OCI-LY7 (cell line): ENCODE data around the gene B3GAT3. TPM values are rescaled to one million over a fixed set of nuclear protein-coding genes. Genes with fewer than 3 reads are reported as not detected.

Source experiments
- BruUV-seq: library from RNA; stranded (reverse); fragments of 400-500 nt; replicated peaks from 2 replicates; lab custom pipeline; 2021; lab: Mats Ljungman, UMichigan
- CTCF ChIA-PET: fragments of 300-600 bp; sonication (Branson Sonifier 250); formaldehyde crosslinking; loops from one replicate; lab custom pipeline; 2022; ENCODE audit warnings: antibody characterized with exemption; ENCODE audit not compliant: unreplicated experiment; lab: Charles Lee
- POLR2A ChIA-PET: fragments of 300-600 bp; sonication (Branson Sonifier 250); formaldehyde crosslinking; loops from one replicate; lab custom pipeline; 2022; ENCODE audit warnings: antibody characterized with exemption; lab: Charles Lee
- DNase-seq: peaks from one replicate; pipeline ENCODE4 v3.0.0-alpha.2; 2015; ENCODE audit warnings: low spot score
- H2AFZ ChIP-seq: fragments of 200-600 bp; sonication (generic), shearing (Covaris generic); 2 replicates; pipeline ENCODE4 v1.6.1; 2014; ENCODE audit warnings: mild to moderate bottlenecking, antibody characterized with exemption, low read length, moderate library complexity
- H3K27ac ChIP-seq: fragments of 200-600 bp; sonication (generic); 2 replicates; pipeline ENCODE4 v1.5.1; 2014; ENCODE audit warnings: mixed run types, low read depth, mild to moderate bottlenecking, moderate library complexity, low read length, inconsistent platforms; ENCODE audit not compliant: poor library complexity, severe bottlenecking
- H3K36me3 ChIP-seq: fragments of 200-600 bp; sonication (generic); 2 replicates; pipeline ENCODE4 v1.6.1; 2014; ENCODE audit warnings: mild to moderate bottlenecking, antibody characterized with exemption, low read length, moderate library complexity, mixed read lengths; ENCODE audit not compliant: insufficient read depth
- H3K4me1 ChIP-seq: fragments of 200-600 bp; sonication (generic); 2 replicates; pipeline ENCODE4 v1.5.1; 2014; ENCODE audit warnings: mild to moderate bottlenecking, low read length; ENCODE audit not compliant: insufficient read depth, poor library complexity, severe bottlenecking
- H3K4me2 ChIP-seq: fragments of 200-600 bp; sonication (generic); 2 replicates; pipeline ENCODE4 v1.6.1; 2014; ENCODE audit warnings: mild to moderate bottlenecking, low read length
- H3K4me3 ChIP-seq: fragments of 200-600 bp; sonication (generic); 2 replicates; pipeline ENCODE4 v1.5.1; 2014; ENCODE audit warnings: mild to moderate bottlenecking, low read depth, low read length; ENCODE audit not compliant: poor library complexity, severe bottlenecking
- H3K79me2 ChIP-seq: fragments of 200-600 bp; sonication (generic); 2 replicates; pipeline ENCODE4 v1.6.1; 2016; ENCODE audit warnings: low read depth, mild to moderate bottlenecking, low read length, moderate library complexity, mixed read lengths; ENCODE audit not compliant: insufficient read depth
- H3K9me2 ChIP-seq: fragments of 200-600 bp; sonication (generic); 2 replicates; pipeline ENCODE4 v1.6.1; 2016; ENCODE audit warnings: mild to moderate bottlenecking, low read length, mixed read lengths; ENCODE audit not compliant: insufficient read depth
- H3K9me3 ChIP-seq: fragments of 200-600 bp; sonication (generic); 2 replicates; pipeline ENCODE4 v1.6.1; 2014; ENCODE audit warnings: mild to moderate bottlenecking, mixed run types, low read length, mixed read lengths
- H4K20me1 ChIP-seq: fragments of 200-600 bp; sonication (generic); 2 replicates; pipeline ENCODE4 v1.6.1; 2014; ENCODE audit warnings: mild to moderate bottlenecking, antibody characterized with exemption, low read length, moderate library complexity, mixed read lengths; ENCODE audit not compliant: insufficient read depth
- EZH2phosphoT487 ChIP-seq: fragments of 200-600 bp; sonication (generic); IDR thresholded peaks from 2 replicates; pipeline ENCODE4 v1.6.1; 2018; ENCODE audit warnings: low read depth, borderline replicate concordance, mild to moderate bottlenecking, mixed run types, antibody characterized with exemption, low read length, moderate library complexity, mixed read lengths
- intact Hi-C: fragments of 100-400 bp; cut with micrococcal nuclease; formaldehyde crosslinking; loops from one replicate; pipeline ENCODE4 v1.10.0; 2022; ENCODE audit not compliant: unreplicated experiment
- total RNA-seq, 2 experiments: library from RNA; depleted of rRNA in 1 of 2; stranded (reverse); fragments of >200 nt in 1 of 2; shearing (Covaris generic) in 1 of 2; gene quantifications; 2 replicates each; pipeline ENCODE4 v1.2.3, GENCODE V29; 2014 to 2022
- TF ChIP-seq, protein P1 (sequence below): fragments of 200-600 bp; sonication (generic); conservative IDR thresholded peaks from 2 replicates; pipeline ENCODE4 v1.5.1; 2014; ENCODE audit warnings: mild to moderate bottlenecking, antibody characterized with exemption, low read length, moderate library complexity, mixed read lengths

B3GAT3 gene
- total RNA-seq, 2 experiments from 2014 or later, result 71.3 to 74.3 TPM

DNA sequence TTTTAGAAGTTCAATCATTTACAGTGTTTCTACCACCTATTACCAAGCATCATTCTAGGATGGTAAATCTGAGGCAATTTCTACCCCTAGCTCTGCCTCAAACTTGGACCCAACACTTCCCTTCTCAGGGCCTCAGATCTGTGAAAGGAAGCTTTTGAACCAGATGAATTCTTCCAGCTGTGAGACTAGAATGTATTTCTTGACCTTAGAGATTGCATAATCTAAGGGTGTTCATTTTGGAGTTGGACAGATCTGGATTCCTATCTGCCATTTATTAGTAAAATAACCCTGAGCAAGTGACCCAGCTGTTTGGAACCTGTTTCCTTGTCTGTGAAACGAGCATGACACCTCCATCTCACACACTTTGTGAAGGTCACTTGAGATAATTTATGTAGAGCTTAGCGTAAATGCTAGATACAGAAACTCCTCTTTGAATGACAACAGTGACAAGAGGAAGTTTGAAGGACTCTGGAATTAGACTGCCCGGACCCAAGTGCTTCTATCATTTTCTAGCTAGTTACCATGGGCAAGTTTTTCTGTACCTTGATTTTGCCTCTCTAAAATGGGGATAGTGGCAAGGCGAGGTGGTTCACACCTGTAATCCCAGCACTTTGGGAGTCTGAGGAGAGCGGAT lies 35.1 kb upstream of the B3GAT3 start:
- intact Hi-C loops, result no loop called here
- no peak for TF ChIP-seq EZH2phosphoT487
- TF ChIP-seq, protein P1, sequence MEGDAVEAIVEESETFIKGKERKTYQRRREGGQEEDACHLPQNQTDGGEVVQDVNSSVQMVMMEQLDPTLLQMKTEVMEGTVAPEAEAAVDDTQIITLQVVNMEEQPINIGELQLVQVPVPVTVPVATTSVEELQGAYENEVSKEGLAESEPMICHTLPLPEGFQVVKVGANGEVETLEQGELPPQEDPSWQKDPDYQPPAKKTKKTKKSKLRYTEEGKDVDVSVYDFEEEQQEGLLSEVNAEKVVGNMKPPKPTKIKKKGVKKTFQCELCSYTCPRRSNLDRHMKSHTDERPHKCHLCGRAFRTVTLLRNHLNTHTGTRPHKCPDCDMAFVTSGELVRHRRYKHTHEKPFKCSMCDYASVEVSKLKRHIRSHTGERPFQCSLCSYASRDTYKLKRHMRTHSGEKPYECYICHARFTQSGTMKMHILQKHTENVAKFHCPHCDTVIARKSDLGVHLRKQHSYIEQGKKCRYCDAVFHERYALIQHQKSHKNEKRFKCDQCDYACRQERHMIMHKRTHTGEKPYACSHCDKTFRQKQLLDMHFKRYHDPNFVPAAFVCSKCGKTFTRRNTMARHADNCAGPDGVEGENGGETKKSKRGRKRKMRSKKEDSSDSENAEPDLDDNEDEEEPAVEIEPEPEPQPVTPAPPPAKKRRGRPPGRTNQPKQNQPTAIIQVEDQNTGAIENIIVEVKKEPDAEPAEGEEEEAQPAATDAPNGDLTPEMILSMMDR, result no peak
- no peaks in the 10 kb centered on the region for H3K9me3 ChIP-seq
- H4K20me1 ChIP-seq, result no peaks in the 10 kb centered on the region
- H2AFZ ChIP-seq, result no peak overlapping the region
- CTCF ChIA-PET, result no interaction called here
- peaks cover 12% of the 10 kb centered on the region for H3K4me1 ChIP-seq
- H3K79me2 ChIP-seq, result peaks cover 17% of the 10 kb centered on the region
- no TSS peak for BruUV-seq
- H3K4me3 ChIP-seq, result no peak overlapping the region
- no peaks in the 10 kb centered on the region for H3K9me2 ChIP-seq
- H3K4me2 ChIP-seq, result no peak overlapping the region
- no peak for DNase-seq
- POLR2A ChIA-PET, result interaction anchor here (0.9 to 10.5 kb wide), 3 partner anchors 10 to 173 kb away, joined by 3 to 159 read pairs (median 3); partner anchors contain the start of genes C11orf98, CSKMT and ZBTB3
- no peak overlapping the region for H3K27ac ChIP-seq
- H3K36me3 ChIP-seq, result peaks cover 17% of the 10 kb centered on the region

DNA sequence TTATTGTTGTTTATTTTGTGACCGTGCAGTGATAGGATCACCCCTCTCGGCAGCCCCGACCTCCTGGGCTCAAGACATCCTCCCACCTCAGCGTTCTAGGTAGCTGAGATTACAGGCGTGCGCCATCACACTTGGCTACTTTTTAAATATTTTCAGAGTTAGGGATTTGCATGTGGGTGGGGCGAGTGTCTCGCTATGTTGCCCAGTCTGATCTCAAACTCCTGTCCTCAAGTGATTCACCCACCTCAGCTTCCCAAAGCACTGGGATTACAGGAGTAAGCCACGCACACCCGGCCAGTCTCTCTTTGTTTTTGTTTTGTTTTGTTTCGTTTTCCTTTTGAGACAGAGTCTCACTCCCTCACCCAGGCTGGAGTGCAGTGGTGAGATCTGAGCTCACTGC lies 32.5 kb upstream of the B3GAT3 start:
- intact Hi-C loops, result no loop called here
- peaks cover 6% of the 10 kb centered on the region for H3K36me3 ChIP-seq
- H3K79me2 ChIP-seq, result peaks cover 24% of the 10 kb centered on the region
- no peak for DNase-seq
- CTCF ChIA-PET, result interaction anchor here (0.6 kb wide), 1 partner anchor 62 kb away, joined by 4 read pairs; no protein-coding TSS in a partner anchor
- H4K20me1 ChIP-seq, result no peaks in the 10 kb centered on the region
- BruUV-seq, result no TSS peak
- no peak overlapping the region for H3K4me3 ChIP-seq
- no peak overlapping the region for H3K27ac ChIP-seq
- TF ChIP-seq, protein P1, result no peak
- no peak for TF ChIP-seq EZH2phosphoT487
- no peaks in the 10 kb centered on the region for H3K9me3 ChIP-seq
- H3K9me2 ChIP-seq, result no peaks in the 10 kb centered on the region
- POLR2A ChIA-PET, result interaction anchor here (0.5 to 10.5 kb wide), 4 partner anchors 12 to 62 kb away, joined by 3 to 159 read pairs (median 4); partner anchors contain the start of genes C11orf98 and CSKMT
- peak overlapping the region; percentile 3 for H3K4me2 ChIP-seq
- H2AFZ ChIP-seq, result no peak overlapping the region
- H3K4me1 ChIP-seq, result peaks cover 25% of the 10 kb centered on the region
